Peyer's patch (tissue), 4 donors: Measurements from ENCODE around the gene PTX4. TPM values are rescaled to one million over a fixed set of nuclear protein-coding genes. Genes with fewer than 3 reads are reported as not detected.

ENCODE experiments used
- DNase-seq, 3 donors: peaks; one replicate each; pipeline ENCODE4 v3.0.0-alpha.2; 2017 to 2019
- H3K27ac ChIP-seq, 4 donors: fragments of 200-600 bp; sonication (generic); one replicate each; pipeline ENCODE4 v1.5.1; 2016 to 2019
- H3K27me3 ChIP-seq, 2 donors: fragments of 200-600 bp; sonication (generic); one replicate each; pipeline ENCODE4 v1.5.1; 2019
- H3K36me3 ChIP-seq, 3 donors: fragments of 200-600 bp; sonication (generic); one replicate each; pipeline ENCODE4 v1.5.1; 2016 to 2019
- H3K4me1 ChIP-seq, 4 donors: fragments of 200-600 bp; sonication (generic); one replicate each; pipeline ENCODE4 v1.5.1; 2016 to 2019
- H3K4me3 ChIP-seq, 4 donors: fragments of 200-600 bp; sonication (generic); 1 replicate in 3 of 4; 2 replicates in 1 of 4; pipeline ENCODE4 v1.5.1; 2016 to 2019; ENCODE audit warnings: mild to moderate bottlenecking in 1 of 4
- H3K9me3 ChIP-seq, 4 donors: fragments of 200-600 bp; sonication (generic); one replicate each; pipeline ENCODE4 v1.5.1; 2016 to 2019; ENCODE audit warnings: mild to moderate bottlenecking in 1 of 4
- POLR2A ChIP-seq, 2 donors: fragments of 450-650 bp; IDR thresholded peaks; one replicate each; pipeline ENCODE4 v1.5.1; 2017; ENCODE audit warnings: antibody characterized with exemption in 2 of 2, mild to moderate bottlenecking in 2 of 2, moderate library complexity in 2 of 2
- total RNA-seq, 4 donors: library from RNA; depleted of rRNA; stranded (reverse); fragments of >200 nt; gene quantifications; one replicate each; pipeline ENCODE4 v1.1.0, GENCODE V29; 2016
- TF ChIP-seq, protein P1 (sequence below), 6 experiments: fragments of 450-650 bp in 4 of 6; fragments of 200-600 bp in 2 of 6; sonication (generic) in 1 of 6; IDR thresholded peaks; one replicate each; pipeline ENCODE4 v1.5.1; 2017 to 2019; ENCODE audit warnings: antibody characterized with exemption in 6 of 6, mild to moderate bottlenecking in 3 of 6, moderate library complexity in 1 of 6

Gene PTX4
- total RNA-seq, 4 donors from 2014 or later: not detected

DNA sequence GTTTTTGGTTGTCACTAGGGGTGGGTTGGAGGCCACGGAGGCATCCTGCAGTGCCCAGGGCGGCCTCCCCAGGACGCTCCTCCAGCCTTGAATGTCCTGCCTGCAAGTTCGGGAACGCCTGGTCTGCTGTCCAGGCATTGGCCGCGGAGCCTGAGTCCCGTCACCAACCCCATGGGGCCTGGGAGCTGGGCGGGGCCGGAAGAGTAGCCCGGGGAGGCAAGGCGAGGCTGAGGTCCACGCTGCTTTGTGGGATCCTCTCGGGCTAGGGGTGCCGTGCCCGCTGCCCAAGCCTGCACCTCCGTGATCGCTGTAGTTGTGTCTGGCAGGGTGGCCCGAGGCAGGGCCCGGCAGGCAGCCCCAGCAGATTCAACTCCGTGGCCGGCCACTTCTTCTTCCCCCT is 17.2 kb upstream of the PTX4 start:
- no peak for TF ChIP-seq POLR2A (IDR thresholded peaks at IDR 0.05)
- TF ChIP-seq, protein P1, sequence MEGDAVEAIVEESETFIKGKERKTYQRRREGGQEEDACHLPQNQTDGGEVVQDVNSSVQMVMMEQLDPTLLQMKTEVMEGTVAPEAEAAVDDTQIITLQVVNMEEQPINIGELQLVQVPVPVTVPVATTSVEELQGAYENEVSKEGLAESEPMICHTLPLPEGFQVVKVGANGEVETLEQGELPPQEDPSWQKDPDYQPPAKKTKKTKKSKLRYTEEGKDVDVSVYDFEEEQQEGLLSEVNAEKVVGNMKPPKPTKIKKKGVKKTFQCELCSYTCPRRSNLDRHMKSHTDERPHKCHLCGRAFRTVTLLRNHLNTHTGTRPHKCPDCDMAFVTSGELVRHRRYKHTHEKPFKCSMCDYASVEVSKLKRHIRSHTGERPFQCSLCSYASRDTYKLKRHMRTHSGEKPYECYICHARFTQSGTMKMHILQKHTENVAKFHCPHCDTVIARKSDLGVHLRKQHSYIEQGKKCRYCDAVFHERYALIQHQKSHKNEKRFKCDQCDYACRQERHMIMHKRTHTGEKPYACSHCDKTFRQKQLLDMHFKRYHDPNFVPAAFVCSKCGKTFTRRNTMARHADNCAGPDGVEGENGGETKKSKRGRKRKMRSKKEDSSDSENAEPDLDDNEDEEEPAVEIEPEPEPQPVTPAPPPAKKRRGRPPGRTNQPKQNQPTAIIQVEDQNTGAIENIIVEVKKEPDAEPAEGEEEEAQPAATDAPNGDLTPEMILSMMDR (IDR thresholded peaks at IDR 0.05): no peak
- Histone ChIP-seq H3K4me1 (no peaks in the 10 kb centered on the region), H3K36me3 (peaks cover 0 to 48% (median 0%) of the 10 kb centered on the region in 3 donors), H3K9me3 (no peaks in the 10 kb centered on the region), H3K27me3 (no peaks in the 10 kb centered on the region), H3K27ac (no peak overlapping the region), H3K4me3 (no peak overlapping the region)
- DNase-seq: no peak

DNA sequence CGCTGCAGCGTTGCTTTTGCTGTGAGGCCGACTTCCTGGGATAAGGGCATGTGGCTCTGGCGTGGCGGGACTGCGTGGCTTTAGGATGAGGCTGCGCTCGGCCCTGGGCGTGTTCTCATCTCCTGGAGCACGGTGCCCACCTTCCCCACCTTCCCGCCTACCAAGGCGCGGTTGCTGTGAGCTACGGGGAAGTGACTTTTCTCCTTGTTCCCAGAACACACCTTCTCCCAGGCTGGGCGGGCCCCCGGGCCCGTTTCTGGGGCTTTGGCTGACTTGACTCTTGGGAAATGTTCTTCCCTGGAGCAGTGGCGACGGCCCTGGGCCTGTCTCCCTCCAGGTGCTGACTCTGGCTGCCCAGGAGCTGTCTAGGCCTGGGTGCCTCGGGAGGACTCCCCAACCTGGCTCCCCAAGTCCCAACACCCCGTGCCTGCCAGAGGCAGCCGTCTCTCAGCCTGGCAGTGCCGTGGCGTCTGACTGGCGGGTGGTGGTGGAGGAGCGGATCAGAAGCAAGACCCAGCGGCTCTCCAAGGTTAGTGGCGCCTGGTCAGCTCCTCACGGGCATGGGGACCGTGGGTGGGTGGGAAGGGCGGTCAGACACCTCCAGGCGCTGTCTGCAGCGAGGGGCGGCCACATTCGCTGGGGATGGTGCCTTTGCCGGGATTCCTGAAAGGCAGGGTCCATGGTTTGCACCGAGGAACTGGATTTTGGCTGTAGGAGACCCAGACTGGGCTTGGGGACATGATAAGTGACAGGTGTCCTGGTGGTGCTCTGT is 16.5 kb upstream of the PTX4 start:
- H3K36me3 ChIP-seq: peaks cover 0 to 55% (median 0%) of the 10 kb centered on the region in 3 donors
- TF ChIP-seq, protein P1 (IDR thresholded peaks at IDR 0.05): no peak
- no peak for TF ChIP-seq POLR2A (IDR thresholded peaks at IDR 0.05)
- no peaks in the 10 kb centered on the region for H3K27me3 ChIP-seq
- no peak overlapping the region for H3K27ac ChIP-seq
- H3K4me1 ChIP-seq: no peaks in the 10 kb centered on the region
- no peak for DNase-seq
- no peak overlapping the region for H3K4me3 ChIP-seq
- H3K9me3 ChIP-seq: no peaks in the 10 kb centered on the region

DNA sequence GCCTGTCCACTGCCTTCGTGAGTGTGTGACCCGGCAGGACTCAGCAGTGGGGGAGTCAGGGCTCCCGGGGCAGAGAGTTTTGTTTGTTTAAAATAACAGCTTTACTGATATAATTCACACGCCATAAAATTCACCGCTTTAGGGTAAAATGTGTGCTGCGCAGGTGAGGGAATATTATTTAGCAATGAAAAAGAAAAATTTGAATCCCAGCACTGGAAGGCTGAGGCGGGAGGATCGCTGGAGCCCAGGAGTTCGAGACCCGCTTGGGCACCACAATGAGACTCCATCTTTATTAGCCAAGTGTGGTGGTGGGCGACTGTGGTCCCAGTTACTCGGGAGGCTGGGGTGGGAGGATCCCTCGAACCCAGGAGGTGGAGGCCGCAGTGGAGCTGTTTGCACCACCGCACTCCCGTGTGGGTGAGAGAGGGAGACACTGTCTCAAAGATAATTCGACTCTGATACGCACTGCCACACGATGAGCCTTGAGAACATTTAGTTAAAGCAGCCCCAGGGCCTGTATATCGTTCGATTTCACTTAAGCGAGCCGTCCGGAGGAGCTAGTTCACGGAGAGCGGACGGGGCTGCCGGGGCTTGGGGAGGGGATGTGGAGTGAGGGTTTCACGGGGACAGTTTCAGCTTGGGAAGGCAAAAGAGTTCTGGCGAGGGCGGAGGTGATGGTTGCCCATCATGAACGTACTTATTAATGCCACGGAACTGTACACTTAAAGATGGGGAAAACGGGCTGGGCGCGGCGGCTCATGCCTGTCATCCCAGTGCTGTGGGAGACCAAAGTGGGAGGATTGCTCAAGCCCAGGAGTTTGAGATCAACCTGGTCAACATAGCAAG is 14.6 kb upstream of the PTX4 start:
- peaks cover 0 to 56% (median 0%) of the 10 kb centered on the region in 3 donors for H3K36me3 ChIP-seq
- H3K4me3 ChIP-seq: no peak overlapping the region
- H3K4me1 ChIP-seq: no peaks in the 10 kb centered on the region
- no peak overlapping the region for H3K27ac ChIP-seq
- DNase-seq: no peak
- no peaks in the 10 kb centered on the region for H3K9me3 ChIP-seq
- TF ChIP-seq, protein P1 (IDR thresholded peaks at IDR 0.05): no peak
- no peak for TF ChIP-seq POLR2A (IDR thresholded peaks at IDR 0.05)
- no peaks in the 10 kb centered on the region for H3K27me3 ChIP-seq

DNA sequence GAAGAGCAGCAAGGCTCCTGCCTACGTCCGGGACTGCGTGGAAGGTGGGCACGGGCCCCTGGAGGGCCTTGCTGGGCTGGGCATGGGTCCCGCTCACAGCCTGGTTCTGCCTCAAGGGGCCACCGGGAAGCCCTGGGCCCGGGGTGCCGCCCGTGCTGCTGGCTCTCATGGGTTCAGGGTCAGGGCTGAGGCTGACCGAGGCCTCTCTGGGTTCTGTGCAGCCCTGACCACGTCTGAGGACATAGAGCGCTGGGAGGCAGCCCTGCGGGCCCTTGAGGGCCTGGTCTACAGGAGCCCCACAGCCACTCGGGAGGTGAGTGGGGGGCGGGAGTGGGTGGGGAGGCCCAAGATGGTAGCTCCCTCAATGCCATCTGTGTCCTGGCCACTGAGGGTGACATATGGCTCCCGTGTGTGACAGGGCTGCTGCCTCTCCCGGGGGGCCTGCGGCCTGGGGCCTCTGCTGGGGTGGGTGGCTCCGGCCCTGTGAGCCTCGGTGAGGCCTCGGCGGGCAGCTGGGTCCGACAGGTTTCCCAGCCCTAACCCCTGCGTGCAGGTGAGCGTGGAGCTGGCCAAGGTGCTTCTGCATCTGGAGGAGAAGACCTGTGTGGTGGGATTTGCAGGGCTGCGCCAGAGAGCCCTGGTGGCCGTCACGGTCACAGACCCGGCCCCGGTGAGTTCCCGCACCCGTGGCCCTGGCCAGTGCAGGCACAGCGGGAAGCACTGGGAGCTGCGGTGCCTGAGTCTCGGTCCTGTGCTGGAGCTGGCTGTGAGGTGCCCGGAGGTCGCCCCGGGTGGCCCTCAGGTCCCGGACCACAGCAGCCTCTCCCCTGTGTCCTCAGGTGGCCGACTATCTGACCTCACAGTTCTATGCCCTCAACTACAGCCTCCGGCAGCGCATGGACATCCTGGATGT is 13.6 kb upstream of the PTX4 start:
- H3K27me3 ChIP-seq: no peaks in the 10 kb centered on the region

More for the DNA sequence above, 13.6 kb upstream of the PTX4 start:
- TF ChIP-seq, protein P1 (IDR thresholded peaks at IDR 0.05): no peak
- TF ChIP-seq POLR2A (IDR thresholded peaks at IDR 0.05): no peak
- Histone ChIP-seq H3K4me1 (no peaks in the 10 kb centered on the region), H3K9me3 (no peaks in the 10 kb centered on the region), H3K4me3 (no peak overlapping the region), H3K27ac (no peak overlapping the region), H3K36me3 (peaks cover 0 to 61% (median 0%) of the 10 kb centered on the region in 3 donors)
- DNase-seq: no peak
